Measurements from ENCODE around the gene HMOX1.

- no peak for TF ChIP-seq POLR2A (IDR thresholded peaks at IDR 0.05)
- no peak for TF ChIP-seq CTCF (IDR thresholded peaks at IDR 0.05)
- TF ChIP-seq POLR2AphosphoS5 (IDR thresholded peaks at IDR 0.05), result no peak
- TF ChIP-seq EP300 (IDR thresholded peaks at IDR 0.05; ENCODE audit: low read depth), result no peak
Measured at GRCh38 chr22:35333220-35333619, 47.7 kb upstream of the HMOX1 start.

Data from transverse colon (tissue), 4 donors.